PC-3 (cell line): ENCODE data around the gene ITPR3. TPM values are rescaled to one million over a fixed set of nuclear protein-coding genes. Genes with fewer than 3 reads are reported as not detected.

ENCODE experiments used
- ATAC-seq: fragments of 200-7000 bp; cut with Tn5 transposase; 2 replicates; pipeline ENCODE4 v1.9.1; 2020; ENCODE audit warnings: mild to moderate bottlenecking, moderate library complexity
- BruUV-seq: library from RNA; stranded (reverse); fragments of 400-500 nt; replicated peaks from 2 replicates; lab custom pipeline; 2021; lab: Mats Ljungman, UMichigan
- CTCF ChIA-PET: fragments of 300-600 bp; sonication (Branson Sonifier 250); formaldehyde crosslinking; loops from one replicate; lab custom pipeline; 2022; ENCODE audit warnings: antibody characterized with exemption; lab: Charles Lee
- POLR2A ChIA-PET: fragments of 300-600 bp; sonication (Branson Sonifier 250); formaldehyde crosslinking; loops from one replicate; lab custom pipeline; 2022; ENCODE audit warnings: antibody characterized with exemption; ENCODE audit not compliant: unreplicated experiment; lab: Charles Lee
- DNase-seq: peaks from one replicate; pipeline ENCODE4 v3.0.0-alpha.2; 2015
- H2AFZ ChIP-seq: fragments of 300-600 bp; sonication (generic); 2 replicates; pipeline ENCODE4 v1.6.0; 2016; ENCODE audit warnings: antibody characterized with exemption, low read length
- H3F3A ChIP-seq: fragments of 300-600 bp; sonication (generic); one replicate; pipeline ENCODE4 v1.6.0; 2017; ENCODE audit warnings: antibody characterized with exemption, low read length, control low read depth, mild to moderate bottlenecking; ENCODE audit not compliant: unreplicated experiment
- H3K27ac ChIP-seq: fragments of 300-600 bp; sonication (generic); 2 replicates; pipeline ENCODE4 v1.5.1; 2016; ENCODE audit warnings: mild to moderate bottlenecking, low read length
- H3K27me3 ChIP-seq: fragments of 300-600 bp; sonication (generic); 2 replicates; pipeline ENCODE4 v1.6.1; 2016; ENCODE audit warnings: low read length, mixed read lengths
- H3K36me3 ChIP-seq: fragments of 300-600 bp; sonication (generic); 2 replicates; pipeline ENCODE4 v1.6.1; 2016; ENCODE audit warnings: low read depth, mixed run types, low read length, mixed read lengths
- H3K4me1 ChIP-seq: fragments of 300-600 bp; sonication (generic); 2 replicates; pipeline ENCODE4 v1.5.1; 2016; ENCODE audit warnings: low read length; ENCODE audit not compliant: insufficient read depth
- H3K4me2 ChIP-seq: fragments of 300-600 bp; sonication (generic); 2 replicates; pipeline ENCODE4 v1.6.0; 2016; ENCODE audit warnings: low read length
- H3K4me3 ChIP-seq: fragments of 300-600 bp; sonication (generic); 2 replicates; pipeline ENCODE4 v1.5.1; 2016; ENCODE audit warnings: mild to moderate bottlenecking, low read length, mixed read lengths
- H3K79me2 ChIP-seq: fragments of 300-600 bp; sonication (generic); 2 replicates; pipeline ENCODE4 v1.6.1; 2017; ENCODE audit warnings: low read length, mixed read lengths
- H3K9ac ChIP-seq: fragments of 300-600 bp; sonication (generic); 2 replicates; pipeline ENCODE4 v1.6.0; 2016; ENCODE audit warnings: mild to moderate bottlenecking, low read length
- H3K9me2 ChIP-seq: fragments of 300-600 bp; sonication (generic); replicated peaks from 2 replicates; pipeline ENCODE4 v1.6.1; 2016; ENCODE audit warnings: mixed run types, low read length, mixed read lengths
- H3K9me3 ChIP-seq: fragments of 300-600 bp; sonication (generic); 2 replicates; pipeline ENCODE4 v1.6.1; 2016; ENCODE audit warnings: low read length, mixed read lengths
- H4K20me1 ChIP-seq: fragments of 300-600 bp; sonication (generic); 2 replicates; pipeline ENCODE4 v1.6.1; 2016; ENCODE audit warnings: low read length, mixed read lengths
- CTCF ChIP-seq: fragments of 300-600 bp; sonication (generic); conservative IDR thresholded peaks from 2 replicates; pipeline ENCODE4 v1.5.1; 2017; ENCODE audit warnings: antibody characterized with exemption, low read depth, mild to moderate bottlenecking, low read length
- EZH2 ChIP-seq: fragments of 300-600 bp; sonication (generic); IDR thresholded peaks from one replicate; pipeline ENCODE4 v1.6.1; 2017; ENCODE audit warnings: antibody characterized with exemption, mild to moderate bottlenecking, low read length; ENCODE audit not compliant: unreplicated experiment
- EZH2phosphoT487 ChIP-seq: fragments of 300-600 bp; sonication (generic); IDR thresholded peaks from 2 replicates; pipeline ENCODE4 v1.6.1; 2018; ENCODE audit warnings: mild to moderate bottlenecking, antibody characterized with exemption, low read length, borderline replicate concordance
- intact Hi-C: fragments of 100-400 bp; cut with micrococcal nuclease; formaldehyde crosslinking; loops from 2 replicates; pipeline ENCODE4 v1.9.0; 2023
- total RNA-seq: library from RNA; depleted of rRNA; stranded (reverse); fragments of >200 nt; gene quantifications from 2 replicates; pipeline ENCODE4 v1.2.3, GENCODE V29; 2014

ITPR3 gene
- total RNA-seq, 1 experiment from 2014 or later, result 41.8 TPM

GRCh38 chr6:33631971-33632557 lies 10.9 kb downstream of the ITPR3 start:
- Histone ChIP-seq H3K9me3 (no peaks in the 10 kb centered on the region), H3K9me2 (no peaks in the 10 kb centered on the region), H3K79me2 (peaks cover 76% of the 10 kb centered on the region), H3K4me1 (peaks cover 7% of the 10 kb centered on the region), H3K4me3 (no peak overlapping the region), H3K4me2 (no peak overlapping the region), H3K27me3 (no peaks in the 10 kb centered on the region), H3K9ac (no peak overlapping the region), H3K27ac (no peak overlapping the region), H3F3A (no peaks in the 10 kb centered on the region), H2AFZ (no peak overlapping the region), H3K36me3 (peaks cover 7% of the 10 kb centered on the region), H4K20me1 (peaks cover 22% of the 10 kb centered on the region)
- no TSS peak for BruUV-seq
- intact Hi-C loops, result loop anchor here (2.0 to 5.0 kb wide), 2 partner anchors 41 to 70 kb away; no protein-coding TSS in a partner anchor
- TF ChIP-seq EZH2phosphoT487, result no peak
- TF ChIP-seq EZH2, result no peak
- TF ChIP-seq CTCF, result no peak
- ChIA-PET POLR2A (no interaction called here), CTCF (no interaction called here)
- no peak for ATAC-seq
- no peak for DNase-seq

- Histone ChIP-seq H3K9me3 (no peaks in the 10 kb centered on the region), H3K79me2 (peaks cover 75% of the 10 kb centered on the region), H3K4me2 (peak overlapping the region; percentile 89), H3K9ac (no peak overlapping the region), H2AFZ (no peak overlapping the region), H3K27me3 (no peaks in the 10 kb centered on the region), H3K36me3 (peaks cover 7% of the 10 kb centered on the region), H3K27ac (no peak overlapping the region), H3K4me3 (peak overlapping the region; percentile 64; the same call in 1 of the 2 replicates), H3K9me2 (no peaks in the 10 kb centered on the region), H3F3A (no peaks in the 10 kb centered on the region), H3K4me1 (peaks cover 7% of the 10 kb centered on the region), H4K20me1 (peaks cover 22% of the 10 kb centered on the region)
- intact Hi-C loops, result loop anchor here (2.0 to 5.0 kb wide), 2 partner anchors 42 to 70 kb away; no protein-coding TSS in a partner anchor
- no peak for TF ChIP-seq EZH2phosphoT487
- TF ChIP-seq CTCF, result peak; percentile 93
- DNase-seq (peak; percentile 64), ATAC-seq (peak; percentile 57)
- BruUV-seq, result no TSS peak
- ChIA-PET POLR2A (no interaction called here), CTCF (no interaction called here)
Observed at GRCh38 chr6:33632558-33633039, 11.5 kb downstream of the ITPR3 start.

- Histone ChIP-seq H3K36me3 (peaks cover 4% of the 10 kb centered on the region), H3K79me2 (peaks cover 71% of the 10 kb centered on the region), H3K27me3 (no peaks in the 10 kb centered on the region), H3K4me1 (peaks cover 7% of the 10 kb centered on the region), H4K20me1 (peaks cover 19% of the 10 kb centered on the region), H2AFZ (peak overlapping the region; percentile 77), H3K9me2 (no peaks in the 10 kb centered on the region), H3K4me2 (peak overlapping the region; percentile 89), H3K9ac (peak overlapping the region; percentile 23; the same call in 1 of the 2 replicates), H3K9me3 (no peaks in the 10 kb centered on the region), H3K27ac (no peak overlapping the region), H3F3A (no peaks in the 10 kb centered on the region), H3K4me3 (peak overlapping the region; percentile 64)
- ATAC-seq (peak; percentile 7), DNase-seq (no peak)
- CTCF ChIA-PET, result no interaction called here
- TF ChIP-seq EZH2 (no peak), CTCF (no peak), EZH2phosphoT487 (no peak)
- intact Hi-C loops, result loop anchor here (2.0 to 5.0 kb wide), 2 partner anchors 42 to 69 kb away; no protein-coding TSS in a partner anchor
- POLR2A ChIA-PET, result no interaction called here
- no TSS peak for BruUV-seq
Observed at GRCh38 chr6:33633084-33633461, 12.0 kb downstream of the ITPR3 start.
